Left hindlimb (tissue), 1 donor: ENCODE results near the gene MC5R.

Experiments used
- DNase-seq: peaks from one replicate; pipeline ENCODE4 v3.0.0-alpha.2; 2018

MC5R gene

DNA sequence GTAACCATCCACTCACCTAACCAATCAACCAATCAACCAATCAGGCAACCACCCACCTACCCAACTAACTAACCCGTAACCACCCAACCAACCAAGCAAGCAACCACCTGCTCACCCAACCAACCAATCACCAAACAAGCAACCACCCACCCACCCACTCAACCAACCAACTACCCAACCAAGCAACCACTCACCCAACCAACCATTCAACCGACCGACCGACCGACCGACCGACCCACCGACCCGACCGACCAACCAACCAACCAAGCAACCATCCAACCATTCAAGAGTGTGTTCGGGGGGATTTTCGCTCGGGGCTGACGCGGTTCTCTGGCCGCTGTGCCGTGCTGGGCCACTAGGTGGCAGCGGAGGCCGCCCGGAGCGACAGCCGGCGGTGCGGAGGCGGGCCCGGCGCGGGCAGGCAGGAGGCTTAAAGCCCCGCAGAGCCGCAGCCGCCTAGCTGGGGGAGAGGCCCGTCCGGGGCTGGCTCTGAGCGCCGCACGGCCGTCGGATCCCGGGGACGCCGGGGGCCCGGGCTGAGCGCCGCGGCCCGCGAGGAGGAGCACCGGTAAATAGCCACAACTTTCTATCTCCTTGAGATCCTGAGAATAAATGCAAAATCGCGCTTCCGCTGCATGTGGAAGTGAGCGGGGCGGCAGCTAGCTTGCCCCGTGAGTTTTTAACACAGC, at the start of gene MC5R:
MC5R (plus strand) TSS at position 443 of the 689 bp plus-strand sequence. CDS start 1,617 bp downstream, outside the sequence.
- peak; percentile 67 for DNase-seq

DNA sequence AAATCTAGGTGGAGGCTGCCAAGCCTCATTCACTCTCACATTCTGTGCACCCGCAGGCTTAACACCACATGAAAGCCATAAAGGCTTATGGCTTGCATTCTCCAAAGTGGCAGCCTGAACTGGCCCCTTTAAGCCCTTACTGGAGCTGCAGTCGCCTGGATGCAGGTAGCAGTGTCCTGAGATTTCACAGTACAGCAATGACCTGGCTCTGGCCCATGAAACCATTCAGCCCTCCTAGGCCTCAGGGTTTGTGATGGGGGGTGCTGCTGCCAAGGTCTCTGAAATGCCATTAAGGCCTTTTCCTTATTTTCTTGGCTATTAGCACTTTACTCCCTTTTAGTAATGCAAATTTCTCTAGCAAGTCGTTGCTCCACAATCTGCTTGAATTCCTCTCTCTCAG, 48.9 kb upstream of the MC5R start:
- DNase-seq, result no peak

DNA sequence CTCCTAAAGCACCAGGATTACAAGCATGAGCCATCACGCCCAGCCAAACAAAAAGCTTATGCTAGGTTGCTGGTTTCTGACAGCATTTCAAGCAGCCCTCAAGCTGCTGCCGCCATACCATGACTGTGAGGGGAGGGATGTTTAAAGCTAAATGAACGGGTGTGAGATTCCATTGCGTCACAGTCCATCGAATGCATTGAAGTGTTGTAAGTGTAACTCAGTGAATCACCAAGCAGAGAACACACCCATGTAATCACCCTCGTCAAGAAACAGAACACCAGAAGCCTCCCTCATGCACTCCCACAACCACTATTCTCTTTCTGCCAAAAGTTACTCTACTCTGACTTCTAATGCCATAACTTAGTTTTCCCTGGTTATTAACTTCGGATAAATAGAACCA, 32.8 kb upstream of the MC5R start:
- no peak for DNase-seq

DNA sequence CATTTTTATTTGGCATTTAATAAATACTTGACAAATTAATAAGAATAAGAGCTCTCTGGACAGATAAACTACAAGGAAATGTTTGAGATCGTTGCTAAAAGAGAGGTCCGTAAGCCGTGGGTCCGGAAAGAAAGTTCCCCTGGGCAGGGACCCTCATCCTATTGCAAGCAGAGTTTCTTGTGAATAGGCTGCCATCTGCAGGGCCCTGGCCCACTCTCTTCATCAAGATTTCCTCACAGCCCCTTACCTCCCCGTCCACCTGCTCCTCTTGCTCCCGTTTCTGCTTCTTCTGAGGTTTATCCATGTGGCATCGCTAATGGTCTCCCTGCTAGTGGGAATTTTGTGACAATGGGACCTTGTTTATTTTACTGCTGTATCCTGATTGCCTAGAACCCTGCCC, 30.1 kb upstream of the MC5R start:
- DNase-seq, result no peak

GRCh38 chr18:13796515-13796914, 27.4 kb upstream of the MC5R start:
- DNase-seq, result no peak

- DNase-seq, result no peak
Measured at GRCh38 chr18:13797157-13797611, 26.8 kb upstream of the MC5R start.

- DNase-seq, result no peak
Measured at GRCh38 chr18:13799396-13799795, 24.6 kb upstream of the MC5R start.

GRCh38 chr18:13800505-13801259, 23.3 kb upstream of the MC5R start:
- peak; percentile 76 for DNase-seq

- DNase-seq, result no peak
Measured at GRCh38 chr18:13801260-13801601, 22.7 kb upstream of the MC5R start.

GRCh38 chr18:13804305-13804704, 19.6 kb upstream of the MC5R start:
- no peak for DNase-seq

DNA sequence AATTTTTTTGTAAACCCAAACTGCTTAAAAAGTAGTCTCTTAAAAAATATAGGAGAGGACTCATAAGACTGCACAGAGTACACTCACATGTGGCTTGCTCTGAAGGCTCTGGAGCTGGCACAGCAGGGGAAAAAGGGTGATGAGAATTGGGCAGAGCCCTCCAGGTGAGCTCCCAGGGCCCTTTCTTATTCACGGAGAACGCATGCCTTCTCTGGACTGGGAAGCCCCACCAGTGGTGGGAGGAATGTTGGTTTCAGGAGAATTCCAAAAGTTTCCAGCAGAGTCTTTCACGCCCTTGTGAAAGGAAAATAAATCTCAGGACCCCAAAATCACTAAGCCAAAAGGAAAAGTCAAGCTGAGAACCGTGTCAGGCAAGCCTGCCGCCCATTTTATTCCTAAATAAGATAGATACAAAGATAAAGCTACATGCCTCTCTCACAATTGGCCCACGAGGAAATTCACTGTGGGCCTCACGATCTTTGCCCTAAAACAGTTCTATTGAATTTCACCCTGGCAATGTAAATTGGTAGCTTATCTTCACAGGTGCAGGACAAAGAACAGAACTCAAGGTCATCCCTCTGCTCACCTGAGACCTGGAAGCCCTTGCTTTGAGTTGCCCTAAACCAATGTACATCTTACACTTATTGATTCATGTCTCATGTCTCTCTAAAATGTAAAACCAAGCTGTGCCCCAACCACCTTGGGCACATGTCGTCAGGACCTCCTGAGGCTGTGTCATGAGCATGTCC, 15.5 kb upstream of the MC5R start:
- no peak for DNase-seq

DNA sequence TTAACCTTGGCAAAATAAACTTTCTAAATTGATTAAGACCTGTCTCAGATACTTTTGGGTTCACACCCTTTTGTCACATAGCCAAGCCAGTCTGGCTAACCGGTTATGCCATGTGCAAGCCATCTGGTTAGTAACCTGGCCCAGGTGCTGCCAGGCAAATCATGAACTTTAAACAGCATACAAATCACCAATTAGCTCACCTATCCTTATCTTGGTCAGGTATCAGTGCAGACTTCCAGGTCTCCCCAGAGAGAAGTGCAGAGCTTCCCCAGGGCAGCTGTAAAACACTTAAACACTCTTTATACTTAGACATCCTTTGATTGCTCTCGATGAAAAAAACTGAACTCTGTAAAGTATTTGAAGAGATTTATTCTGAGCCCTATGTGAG, 14.9 kb upstream of the MC5R start:
- no peak for DNase-seq

DNA sequence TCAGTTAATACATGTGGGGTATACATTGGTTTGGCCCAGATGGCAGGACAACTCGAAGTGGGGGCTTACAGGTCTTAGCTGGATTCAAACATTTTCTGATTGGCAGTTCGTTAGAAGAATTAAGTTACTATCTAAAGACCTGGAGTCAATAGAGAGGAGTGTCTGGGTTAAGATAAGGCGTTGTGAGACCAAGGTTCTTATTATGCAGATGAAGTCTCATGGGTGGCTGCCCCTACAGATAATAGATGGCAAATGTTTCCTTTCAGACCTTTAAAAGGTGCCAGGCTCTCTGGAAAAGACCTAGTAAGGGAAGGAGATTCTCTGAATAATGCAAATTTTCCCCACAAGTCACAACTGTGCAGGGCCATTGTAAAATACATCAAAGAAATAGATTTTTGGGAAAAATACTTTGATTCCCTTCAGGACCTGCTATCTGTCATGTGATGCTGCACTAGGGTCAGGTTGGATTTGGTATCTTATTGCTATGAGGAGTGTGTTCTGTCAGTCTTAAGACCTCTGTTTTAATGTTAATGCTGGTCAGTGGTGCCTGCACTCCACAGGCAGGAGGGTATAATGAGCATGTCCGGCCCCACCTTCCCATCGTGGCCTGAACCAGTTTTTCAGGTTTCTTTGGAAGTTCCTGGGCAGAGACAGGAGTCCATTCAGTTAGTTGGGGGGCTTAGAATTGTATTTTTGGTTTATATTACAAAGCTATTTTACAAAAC, 14.3 kb upstream of the MC5R start:
- DNase-seq, result no peak

DNA sequence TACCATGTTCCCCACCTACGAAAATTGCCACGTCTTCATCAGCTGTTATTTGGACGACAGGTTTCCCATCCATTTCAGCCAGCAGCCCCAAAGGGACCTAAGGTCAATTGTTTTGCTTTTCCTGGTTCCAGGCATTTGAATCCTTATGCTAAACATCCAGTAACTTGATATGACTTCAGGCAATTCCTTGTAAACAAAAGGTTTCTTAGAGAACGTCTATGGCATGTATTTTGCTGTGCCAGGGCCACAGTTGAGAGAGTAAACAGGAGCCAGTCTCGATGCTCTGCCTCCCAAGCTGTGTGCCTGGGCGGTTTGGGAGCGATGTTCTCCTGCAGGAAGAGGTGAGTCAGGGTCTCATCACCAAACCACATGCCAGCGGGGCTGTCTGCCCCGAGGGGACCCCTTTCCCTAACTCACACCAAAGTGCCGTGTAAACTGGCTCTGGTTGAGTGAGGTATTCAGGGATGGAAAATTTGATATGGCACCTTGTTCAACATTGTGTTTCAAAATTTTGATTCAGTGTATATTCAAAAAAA, 12.9 kb upstream of the MC5R start:
- DNase-seq, result no peak

GRCh38 chr18:13811993-13812392, 12.0 kb upstream of the MC5R start:
- DNase-seq, result no peak

- DNase-seq, result peak; percentile 45
Measured at GRCh38 chr18:13813271-13813849, 10.6 kb upstream of the MC5R start.

GRCh38 chr18:13826209-13826608, 2.3 kb downstream of the MC5R start:
- DNase-seq, result no peak

GRCh38 chr18:13831864-13832508, 8.0 kb downstream of the MC5R start:
- DNase-seq, result no peak

DNA sequence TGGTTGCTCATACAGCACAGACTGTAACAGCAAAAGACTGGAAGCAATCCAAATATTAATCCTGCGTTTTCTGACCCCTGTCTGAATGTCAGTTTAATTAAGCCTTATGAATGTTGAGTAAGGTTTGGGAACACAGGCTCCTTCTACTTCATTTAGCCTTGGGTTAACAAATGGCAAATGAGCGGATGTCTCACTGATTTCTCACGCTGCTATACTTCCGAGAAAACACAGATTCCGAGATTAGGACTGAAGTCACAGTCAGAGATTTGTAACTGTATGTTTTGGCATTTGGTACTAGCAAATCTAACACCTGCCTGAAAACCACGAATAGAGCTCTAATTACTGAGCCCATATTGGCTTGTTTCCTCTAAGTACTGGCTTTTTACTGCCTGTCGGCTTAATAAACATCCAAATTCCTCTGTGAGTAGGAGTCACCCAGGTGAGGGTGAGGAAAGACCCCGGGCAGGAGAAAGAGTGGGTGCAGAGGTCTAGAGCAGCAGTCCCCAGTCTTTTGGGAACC, 10.6 kb downstream of the MC5R start:
- DNase-seq, result no peak

DNA sequence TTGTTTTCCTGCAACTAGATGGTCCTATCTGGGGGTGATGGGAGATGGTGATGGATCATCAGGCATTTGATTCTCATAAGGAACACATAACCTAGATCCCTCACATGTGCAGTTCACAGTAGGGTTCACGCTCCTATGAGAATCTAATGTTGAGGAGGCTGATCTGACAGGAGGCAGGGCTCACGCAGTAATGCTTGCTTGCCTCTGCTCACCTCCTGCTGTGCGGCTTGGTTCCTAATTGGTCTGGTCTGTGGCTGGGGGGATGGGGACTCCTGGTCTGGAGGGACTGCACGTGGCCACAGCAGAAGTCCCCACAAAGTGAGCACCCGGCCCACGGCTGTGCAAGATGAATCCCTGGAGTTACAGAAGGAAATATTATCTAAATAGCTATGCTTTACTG, 11.3 kb downstream of the MC5R start:
- DNase-seq, result no peak

DNA sequence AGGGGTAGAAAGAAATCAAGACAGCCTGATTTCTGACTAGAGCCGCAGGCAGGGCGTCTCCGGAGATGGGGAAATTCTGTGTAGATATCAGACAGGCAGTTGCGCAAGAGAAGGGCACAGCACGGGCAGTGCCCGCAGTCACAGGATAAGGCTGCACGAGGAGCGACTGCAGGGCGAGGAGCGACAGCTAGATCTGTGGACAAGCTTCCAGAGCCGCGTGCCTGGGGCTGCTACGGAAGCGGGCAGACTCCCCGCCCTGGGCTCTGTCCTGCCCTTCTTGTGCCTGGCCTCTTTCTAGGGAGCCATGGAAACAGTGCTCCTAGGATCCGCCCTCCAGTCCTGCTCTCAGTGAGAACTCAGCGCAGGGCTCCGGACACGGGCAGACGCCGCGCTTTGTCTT, 12.6 kb downstream of the MC5R start:
- DNase-seq, result no peak

GRCh38 chr18:13849791-13850190, 25.8 kb downstream of the MC5R start:
- no peak for DNase-seq
